ENCODE measurements around the gene GLRA3. TPM values are rescaled to one million over a fixed set of nuclear protein-coding genes. Genes with fewer than 3 reads are reported as not detected.

The GLRA3 gene
- total and polyA plus RNA-seq, 2 of the 8 experiments (the other 6 are each of a cell fraction or from before 2014, with no cell fraction given), result 0.02 TPM; not detected in 1

DNA sequence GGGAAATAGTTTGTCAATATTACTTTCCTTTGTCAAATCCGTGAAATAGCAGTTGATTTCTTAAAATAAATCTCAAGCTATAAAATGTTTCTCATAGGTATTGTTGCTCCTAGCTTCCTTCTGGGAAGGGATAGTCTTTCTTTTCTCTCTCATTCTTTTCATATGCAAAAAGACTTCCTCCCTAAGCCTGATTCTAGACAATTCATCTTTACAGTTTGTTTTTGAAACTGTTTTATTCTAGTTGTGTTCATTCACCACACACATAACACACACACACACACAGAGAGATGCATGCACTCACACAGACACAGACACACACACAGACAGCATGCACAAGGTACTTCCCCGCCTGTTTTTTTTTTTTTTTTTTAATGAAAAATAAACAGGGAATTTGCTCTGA is 18.2 kb downstream of the GLRA3 start:
- H4K8ac ChIP-seq (ENCODE audit: extremely low read depth, insufficient read depth, low read length), result no peak overlapping the region
- H3K4me3 ChIP-seq (ENCODE audit: extremely low read depth in 1 of 4, insufficient read depth in 2 of 4, low read depth in 3 of 4, low read length in 4 of 4), result no peak overlapping the region; a peak in 1 of 8 replicates
- H3K18ac ChIP-seq (ENCODE audit: extremely low read depth, low read length), result no peak overlapping the region
- H3K27me3 ChIP-seq (replicated peaks in 1 of 4; ENCODE audit: control insufficient read depth in 3 of 4, extremely low read depth in 1 of 4, insufficient read depth in 3 of 4, low read length in 3 of 4), result no peaks in the 10 kb centered on the region
- H2BK20ac ChIP-seq (ENCODE audit: low read length), result no peak overlapping the region
- 67% methylated on average over 2 of the region's 2 CpGs; no CpG with 5 or more reads in 1 of the 2 experiments for WGBS, 2 experiments (ENCODE audit: extremely low coverage in 1 of 2, insufficient coverage in 1 of 2, insufficient read length in 1 of 2, insufficient replicate concordance in 2 of 2, low coverage in 1 of 2, low lambda C conversion rate in 2 of 2, missing lambda C conversion rate in 1 of 2)
- POLR2A ChIA-PET (ENCODE audit: partially characterized antibody), result no interaction called here
- CTCF ChIA-PET (ENCODE audit: partially characterized antibody), result interaction anchor here (0.6 kb wide), 2 partner anchors 93 to 645 kb away, joined by 3 read pairs; no protein-coding TSS in a partner anchor
- no peak overlapping the region for H3K27ac ChIP-seq (ENCODE audit: low read depth, low read length)
- H2BK12ac ChIP-seq (ENCODE audit: low read depth, low read length), result no peak overlapping the region
- H3K79me1 ChIP-seq (ENCODE audit: low read depth, low read length), result no peaks in the 10 kb centered on the region
- no peaks in the 10 kb centered on the region for H3K23me2 ChIP-seq (ENCODE audit: low read depth, low read length)
- H3K79me2 ChIP-seq (ENCODE audit: control insufficient read depth in 1 of 2, insufficient read depth in 2 of 2, low read length in 2 of 2), result no peaks in the 10 kb centered on the region
- no peak overlapping the region for H4K5ac ChIP-seq (ENCODE audit: insufficient read length, low read depth, low read length)
- H3K36me3 ChIP-seq (ENCODE audit: control insufficient read depth in 2 of 4, insufficient read depth in 4 of 4, low read length in 3 of 4), result no peaks in the 10 kb centered on the region
- H3K9me3 ChIP-seq (ENCODE audit: insufficient read depth in 2 of 2, low read depth in 1 of 2, low read length in 1 of 2), result peaks cover 17 to 22% of the 10 kb centered on the region in 2 experiments
- H3K23ac ChIP-seq (ENCODE audit: insufficient read length), result no peak overlapping the region
- peak overlapping the region in 1 of 2 experiments; percentile 39; a peak in 1 of 4 replicates for H3K4me2 ChIP-seq (ENCODE audit: insufficient read depth in 1 of 2, low read depth in 2 of 2, low read length in 2 of 2)
- no peak overlapping the region for H3K14ac ChIP-seq (ENCODE audit: insufficient read length)
- H2BK15ac ChIP-seq (ENCODE audit: low read length), result no peak overlapping the region
- H2BK120ac ChIP-seq (replicated peaks; ENCODE audit: low read depth, low read length), result no peak overlapping the region
- H3K9ac ChIP-seq (replicated peaks in 1 of 4; ENCODE audit: extremely low read depth in 1 of 4, low read depth in 3 of 4, low read length in 3 of 4), result no peak overlapping the region
- no peak overlapping the region for H4K91ac ChIP-seq (replicated peaks; ENCODE audit: insufficient read length, low read length)
- DNase-seq (ENCODE audit: low read depth in 1 of 2, low spot score in 2 of 2) (no peak), FAIRE-seq (no peak)
- H2BK5ac ChIP-seq (ENCODE audit: low read depth, low read length), result no peak overlapping the region
- no peak overlapping the region for H3K56ac ChIP-seq (replicated peaks; ENCODE audit: insufficient read length, low read depth, low read length)
- no peaks in the 10 kb centered on the region for H3K4me1 ChIP-seq (replicated peaks in 1 of 4; ENCODE audit: control insufficient read depth in 3 of 4, insufficient read depth in 4 of 4, low read length in 3 of 4)
- no peak overlapping the region for H3K4ac ChIP-seq (replicated peaks; ENCODE audit: insufficient read length, low read depth, low read length)
- H2AFZ ChIP-seq (ENCODE audit: low read length), result no peak overlapping the region
- H4K20me1 ChIP-seq (replicated peaks in 1 of 2; ENCODE audit: control insufficient read depth in 1 of 2, insufficient read depth in 2 of 2, low read length in 2 of 2), result no peaks in the 10 kb centered on the region
- H2AK5ac ChIP-seq (ENCODE audit: low read depth, low read length), result no peak overlapping the region
- TF ChIP-seq USF2 (IDR thresholded peaks at IDR 0.05; ENCODE audit: low read length) (no peak), GTF2F1 (IDR thresholded peaks at IDR 0.05; ENCODE audit: borderline replicate concordance, low read depth, low read length) (no peak), FOSL1 (IDR thresholded peaks at IDR 0.05; ENCODE audit: insufficient read depth, low read depth, low read length) (no peak), SIRT6 (IDR thresholded peaks at IDR 0.05; ENCODE audit: low read length) (no peak), POLR2AphosphoS5 (IDR thresholded peaks at IDR 0.05; ENCODE audit: low read depth, low read length) (no peak), NRF1 (IDR thresholded peaks at IDR 0.05; ENCODE audit: low read depth, low read length) (no peak), TEAD4 (IDR thresholded peaks at IDR 0.05; ENCODE audit: low read depth, low read length) (no peak), SIX5 (IDR thresholded peaks at IDR 0.05; ENCODE audit: low read depth, low read length) (no peak), TAF7 (optimal IDR thresholded peaks at IDR 0.05; ENCODE audit: borderline replicate concordance, low read depth, low read length) (no peak), CBX8 (IDR thresholded peaks at IDR 0.05; ENCODE audit: borderline replicate concordance, low read depth, low read length) (no peak), SAP30 (IDR thresholded peaks at IDR 0.05; ENCODE audit: insufficient read depth, insufficient replicate concordance, low read length) (no peak), CHD1 (IDR thresholded peaks at IDR 0.05; ENCODE audit: low read depth, low read length) (no peak), ASH2L (IDR thresholded peaks at IDR 0.05; ENCODE audit: low read length) (no peak), SP4 (IDR thresholded peaks at IDR 0.05; ENCODE audit: low read length) (no peak), EGR1 (IDR thresholded peaks at IDR 0.05; ENCODE audit: borderline replicate concordance, low read depth, low read length) (no peak)

Measured in H1 (cell line).